GM21447 (cell line): ENCODE measurements around the gene BLM.
"Not testable (repeated sequence)": the region's sequence is repeated elsewhere in the genome, so short reads cannot be mapped to it uniquely, and the experiment has no call there.

Source experiments
- ATAC-seq: cut with Tn5 transposase; IDR thresholded peaks from one replicate; pipeline ENCODE4 v1.9.1; 2021; ENCODE audit not compliant: unreplicated experiment

The BLM gene

GRCh38 chr15:90840157-90840855, 123.2 kb downstream of the BLM start:
- no peak for ATAC-seq

- ATAC-seq: no peak
These were observed 123.8 kb downstream of the BLM start for GRCh38 chr15:90840954-90841353.

DNA sequence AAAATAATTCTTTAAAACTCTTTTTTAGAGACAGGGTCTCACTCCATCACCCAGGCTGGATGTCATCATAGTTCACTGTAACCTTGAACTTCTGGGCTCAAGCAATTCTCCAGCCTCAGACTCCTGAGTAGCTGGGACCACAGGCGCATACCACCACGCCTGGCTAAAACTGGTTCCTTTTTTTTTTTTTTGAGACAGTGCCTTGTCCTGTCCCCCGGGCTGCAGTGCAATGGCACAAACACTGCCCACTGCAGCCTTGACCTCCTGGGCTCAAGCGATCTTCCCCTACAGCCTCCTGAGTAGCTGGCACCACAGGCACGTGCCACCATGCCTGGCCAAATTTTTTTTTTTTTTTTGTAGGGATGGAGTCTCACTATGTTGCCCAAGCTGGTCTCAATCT, 127.5 kb downstream of the BLM start:
- no peak for ATAC-seq

- ATAC-seq: peak; percentile 87
These were observed 128.2 kb downstream of the BLM start for GRCh38 chr15:90845201-90845949.

GRCh38 chr15:90849424-90849823, 132.3 kb downstream of the BLM start:
- ATAC-seq: not testable (repeated sequence)

DNA sequence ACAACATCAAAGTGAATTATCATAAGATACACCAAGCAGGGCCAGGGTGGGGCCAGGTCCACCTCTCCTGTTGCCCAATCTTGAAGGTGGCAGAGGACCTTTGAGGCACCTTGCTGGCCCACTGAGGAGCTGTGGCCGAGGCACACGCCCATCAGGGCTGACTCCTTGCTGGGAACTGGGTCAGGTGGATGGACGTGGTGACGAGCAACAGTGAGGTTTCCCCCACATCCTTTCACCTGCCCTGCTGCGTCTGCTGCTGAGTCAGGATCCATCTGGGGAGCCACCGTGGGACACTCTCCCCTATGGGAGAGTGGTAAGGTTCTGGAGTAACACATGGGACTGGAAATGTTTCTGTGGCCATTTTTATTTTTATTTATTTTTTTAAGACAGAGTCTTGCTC, 134.0 kb downstream of the BLM start:
- no peak for ATAC-seq

GRCh38 chr15:90851940-90852339, 134.8 kb downstream of the BLM start:
- ATAC-seq: no peak

DNA sequence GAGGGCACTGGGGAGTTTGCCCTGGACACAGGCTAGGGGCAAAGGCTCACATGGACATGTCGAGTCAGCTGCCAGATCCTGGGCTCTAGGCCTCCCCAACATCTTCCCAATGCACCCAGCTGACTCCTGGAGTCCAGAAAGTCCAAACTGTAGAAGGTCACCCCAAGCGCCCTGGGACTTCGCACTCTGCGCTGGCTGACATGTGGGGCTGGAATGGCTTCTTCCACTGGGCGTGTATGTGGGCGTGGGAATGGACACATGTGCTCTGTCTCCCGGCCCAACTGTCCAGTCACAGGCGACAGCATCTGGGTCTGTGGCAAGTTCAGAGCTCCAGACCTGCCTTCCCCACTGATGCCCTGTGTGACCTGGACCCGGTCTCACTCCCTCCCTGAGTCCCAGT, 138.0 kb downstream of the BLM start:
- no peak for ATAC-seq

- ATAC-seq: no peak
These were observed 140.2 kb downstream of the BLM start for GRCh38 chr15:90857337-90857736.

GRCh38 chr15:90857883-90858443, 140.8 kb downstream of the BLM start:
- no peak for ATAC-seq

GRCh38 chr15:90859234-90860131, 142.3 kb downstream of the BLM start:
- no peak for ATAC-seq

- ATAC-seq: no peak
These were observed 143.3 kb downstream of the BLM start for GRCh38 chr15:90860450-90860849.

DNA sequence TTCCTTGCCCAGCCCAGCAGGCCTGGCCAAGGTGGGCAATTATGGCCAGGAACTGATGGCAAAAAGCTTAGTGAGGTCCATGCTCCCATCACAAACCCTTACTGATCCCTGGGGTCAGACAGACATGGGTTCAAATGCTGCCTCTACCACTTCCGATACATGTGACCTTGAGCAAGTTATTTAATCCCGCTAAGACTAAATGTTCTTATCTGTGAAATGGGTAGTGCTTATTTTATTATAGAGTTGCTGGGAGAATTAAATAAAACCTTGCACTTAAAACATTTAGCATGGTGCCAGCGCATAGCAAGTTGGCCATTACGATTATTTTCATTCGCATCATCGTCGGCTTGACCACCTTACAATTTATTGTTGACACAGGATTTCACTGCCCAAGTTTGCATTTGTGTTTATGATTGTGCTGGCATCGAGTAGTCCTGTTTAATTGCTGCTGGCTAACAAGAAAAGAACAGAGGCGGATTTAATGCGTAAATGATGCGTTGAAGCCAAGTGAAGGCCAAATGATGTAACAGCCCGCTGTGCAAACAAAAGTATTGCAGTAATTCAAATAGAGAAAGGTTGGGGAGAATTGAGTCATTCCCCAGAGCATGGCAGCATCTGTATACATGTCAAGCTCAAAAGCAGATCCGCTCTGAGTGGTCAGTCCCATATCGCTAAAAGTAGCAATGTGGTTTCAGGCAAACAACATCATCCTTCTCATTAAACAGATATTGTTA, 144.0 kb downstream of the BLM start:
- ATAC-seq: no peak

DNA sequence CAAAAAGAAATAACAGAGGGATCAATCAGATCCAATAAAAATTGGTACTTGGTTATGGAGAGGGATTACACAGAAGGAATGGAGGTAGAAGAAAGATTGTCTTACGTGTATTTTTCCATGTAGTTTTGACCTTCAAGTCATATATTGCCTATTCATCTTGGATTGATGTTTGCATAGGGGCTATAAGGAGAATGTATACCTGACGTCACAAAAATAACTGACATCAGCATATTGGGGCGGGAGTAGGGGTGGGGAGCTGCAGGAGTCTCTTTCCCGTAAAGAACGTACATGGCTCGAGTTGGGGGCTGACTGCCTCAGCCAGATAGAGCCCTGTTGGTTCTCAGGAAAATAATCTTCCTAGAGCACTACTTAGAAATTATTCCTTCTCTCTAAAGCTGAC, 145.3 kb downstream of the BLM start:
- no peak for ATAC-seq

- ATAC-seq: no peak
These were observed 146.0 kb downstream of the BLM start for GRCh38 chr15:90862964-90863778.

- no peak for ATAC-seq
These were observed 146.8 kb downstream of the BLM start for GRCh38 chr15:90863987-90864386.

DNA sequence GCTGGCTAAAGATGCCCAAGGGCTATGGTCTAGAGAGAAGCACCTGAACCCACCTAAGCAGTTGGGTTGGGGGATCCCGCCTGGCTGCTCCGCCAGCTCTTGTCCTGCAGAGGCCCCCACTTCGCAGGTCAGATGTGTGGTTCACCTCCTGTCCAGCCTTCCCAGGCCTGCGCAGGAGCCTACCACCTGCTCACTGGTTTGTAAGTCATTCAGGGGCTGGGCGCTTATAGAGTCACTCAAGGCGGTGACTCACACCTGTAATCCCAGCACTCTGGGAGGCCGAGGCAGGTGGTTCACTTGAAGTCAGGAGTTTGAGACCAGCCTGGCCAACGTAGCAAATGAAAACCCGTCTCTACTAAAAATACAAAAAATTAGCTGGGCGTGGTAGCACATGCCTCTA, 147.4 kb downstream of the BLM start:
- no peak for ATAC-seq

DNA sequence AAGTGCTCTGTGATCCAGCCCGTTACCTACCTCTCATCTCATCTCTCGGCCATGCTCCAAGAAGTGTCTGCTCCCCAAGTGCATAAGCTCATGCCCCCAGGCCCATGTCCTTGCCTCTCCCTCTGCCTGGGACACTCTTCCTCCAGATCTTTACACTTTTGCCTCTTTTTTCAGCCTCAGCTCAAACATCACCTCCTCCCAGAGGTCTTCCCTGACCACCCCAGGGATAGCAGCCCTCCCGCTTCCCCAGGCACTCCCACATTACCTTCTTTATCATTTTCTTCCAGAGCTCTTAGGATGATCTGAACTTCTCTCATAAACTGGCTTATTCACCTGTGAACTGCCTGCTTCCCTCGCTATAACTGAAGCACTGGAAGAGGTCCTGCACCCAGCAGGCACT, 148.6 kb downstream of the BLM start:
- no peak for ATAC-seq
